Caco-2 (cell line): ENCODE measurements around the gene SPRYD4. TPM values are rescaled to one million over a fixed set of nuclear protein-coding genes. Genes with fewer than 3 reads are reported as not detected.

Source experiments
- BruUV-seq: library from RNA; stranded (reverse); fragments of 400-500 nt; replicated peaks from 2 replicates; lab custom pipeline; 2021; lab: Mats Ljungman, UMichigan
- CTCF ChIA-PET: fragments of 300-600 bp; sonication (Branson Sonifier 250); formaldehyde crosslinking; loops from one replicate; lab custom pipeline; 2022; ENCODE audit warnings: antibody characterized with exemption; lab: Charles Lee
- POLR2A ChIA-PET: fragments of 300-600 bp; sonication (Branson Sonifier 250); formaldehyde crosslinking; loops from one replicate; lab custom pipeline; 2022; ENCODE audit warnings: antibody characterized with exemption; lab: Charles Lee
- DNase-seq, 2 experiments: peaks; one replicate each; pipeline versions ENCODE4 v3.0.0 to v3.0.0-alpha.2; 2020 to 2022
- H3K27me3 ChIP-seq: replicated peaks from 2 replicates; pipeline ENCODE4 v1.6.0; 2011; ENCODE audit warnings: low read length; ENCODE audit not compliant: control insufficient read depth, insufficient read depth
- H3K36me3 ChIP-seq: 2 replicates; pipeline ENCODE4 v1.5.1; 2011; ENCODE audit warnings: low read length; ENCODE audit not compliant: control insufficient read depth, insufficient read depth
- H3K4me1 ChIP-seq: fragments of 250-450 bp; sonication (Bioruptor Pico); 2 replicates; pipeline ENCODE4 v1.5.1; 2020; ENCODE audit warnings: mild to moderate bottlenecking
- H3K4me3 ChIP-seq: 2 replicates; pipeline ENCODE4 v1.5.1; 2011; ENCODE audit warnings: low read depth, mild to moderate bottlenecking, control low read depth, low read length
- H3K9me3 ChIP-seq: fragments of 250-450 bp; sonication (Bioruptor Pico); 2 replicates; pipeline ENCODE4 v1.5.1; 2020; ENCODE audit warnings: mild to moderate bottlenecking, moderate library complexity
- H3K27ac Mint-ChIP-seq: one replicate; pipeline ENCODE4 v1.8.0; 2022; ENCODE audit warnings: mixed read lengths; ENCODE audit not compliant: unreplicated experiment
- H3K27me3 Mint-ChIP-seq: one replicate; pipeline ENCODE4 v1.8.0; 2022; ENCODE audit warnings: mixed read lengths; ENCODE audit not compliant: insufficient read depth, unreplicated experiment
- H3K36me3 Mint-ChIP-seq: one replicate; pipeline ENCODE4 v1.8.0; 2022; ENCODE audit warnings: mild to moderate bottlenecking, mixed read lengths; ENCODE audit not compliant: insufficient read depth, unreplicated experiment
- H3K4me1 Mint-ChIP-seq: one replicate; pipeline ENCODE4 v1.8.0; 2022; ENCODE audit warnings: low read depth, mixed read lengths; ENCODE audit not compliant: unreplicated experiment
- H3K4me3 Mint-ChIP-seq: one replicate; pipeline ENCODE4 v1.8.0; 2022; ENCODE audit warnings: mild to moderate bottlenecking, moderate library complexity, mixed read lengths; ENCODE audit not compliant: unreplicated experiment
- H3K9me3 Mint-ChIP-seq: one replicate; pipeline ENCODE4 v1.8.0; 2022; ENCODE audit warnings: mixed read lengths; ENCODE audit not compliant: unreplicated experiment
- CTCF ChIP-seq, 2 experiments: fragments of 200-600 bp in 1 of 2; IDR thresholded peaks; 1 replicate in 1 of 2; 2 replicates in 1 of 2; pipeline versions ENCODE4 v1.5.1 to v1.8.0; 2011 to 2022; ENCODE audit warnings: antibody characterized with exemption in 1 of 2, control low read depth in 1 of 2, inconsistent platforms in 1 of 2, low read depth in 1 of 2, low read length in 1 of 2, mild to moderate bottlenecking in 1 of 2, moderate library complexity in 1 of 2; ENCODE audit not compliant: insufficient read depth in 1 of 2, severe bottlenecking in 1 of 2, unreplicated experiment in 1 of 2
- intact Hi-C: fragments of 100-400 bp; cut with micrococcal nuclease; formaldehyde crosslinking; loops from one replicate; pipeline ENCODE4 v1.10.0; 2022; ENCODE audit not compliant: unreplicated experiment
- total RNA-seq: library from RNA; stranded (reverse); gene quantifications from 2 replicates; pipeline ENCODE4 v1.2.3, GENCODE V29; 2022

Gene SPRYD4
- total RNA-seq, 1 experiment from 2014 or later: 2.8 TPM

DNA sequence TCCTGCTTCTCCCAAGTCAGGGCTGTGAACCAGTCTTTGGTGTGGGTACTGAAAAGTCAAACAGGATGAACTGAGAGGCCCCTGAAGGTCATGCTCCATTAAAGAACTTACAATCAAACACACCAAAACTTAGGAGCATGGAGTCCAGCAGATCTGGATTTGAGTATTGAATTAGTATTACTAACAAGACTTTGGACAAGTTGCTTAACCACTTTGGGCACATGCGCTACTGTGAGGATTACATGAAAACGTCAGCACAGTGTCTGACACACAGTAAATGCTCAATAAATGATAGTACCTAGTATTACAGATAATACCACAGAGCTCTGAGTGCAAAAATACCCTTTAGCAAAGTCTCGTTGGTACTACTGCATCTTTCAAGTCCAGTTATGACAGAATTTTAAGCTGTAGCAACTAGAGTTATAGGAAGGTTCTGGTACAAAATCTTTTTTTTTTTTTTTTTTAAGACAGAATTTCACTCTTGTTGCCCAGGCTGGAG, 42.4 kb upstream of the SPRYD4 start:
- no peaks in the 10 kb centered on the region for H3K4me1 ChIP-seq
- POLR2A ChIA-PET: no interaction called here

GRCh38 chr12:56431288-56431687, 37.1 kb upstream of the SPRYD4 start:
- CTCF ChIA-PET: no interaction called here
- no peak for TF ChIP-seq CTCF (IDR thresholded peaks at IDR 0.05; ENCODE audit: insufficient read depth in 1 of 2, low read depth in 1 of 2, low read length in 1 of 2, severe bottlenecking in 1 of 2, unreplicated experiment in 1 of 2)

More for the DNA sequence above, 42.4 kb upstream of the SPRYD4 start:
- Histone ChIP-seq H3K36me3 (peaks cover 1% of the 10 kb centered on the region; the same call in 1 of the 2 replicates), H3K4me3 (no peak overlapping the region), H3K27me3 (no peaks in the 10 kb centered on the region), H3K9me3 (no peaks in the 10 kb centered on the region)
- H3K4me1 Mint-ChIP-seq: no peaks in the 10 kb centered on the region
- BruUV-seq: no TSS peak
- H3K9me3 Mint-ChIP-seq: no peaks in the 10 kb centered on the region
- no peak overlapping the region for H3K27ac Mint-ChIP-seq
- H3K36me3 Mint-ChIP-seq: peaks cover 21% of the 10 kb centered on the region
- CTCF ChIA-PET: no interaction called here
- no peaks in the 10 kb centered on the region for H3K27me3 Mint-ChIP-seq
- H3K4me3 Mint-ChIP-seq: no peak overlapping the region
- intact Hi-C loops: no loop called here
- DNase-seq: no peak
- TF ChIP-seq CTCF (IDR thresholded peaks at IDR 0.05; ENCODE audit: insufficient read depth in 1 of 2, low read depth in 1 of 2, low read length in 1 of 2, severe bottlenecking in 1 of 2, unreplicated experiment in 1 of 2): no peak

DNA sequence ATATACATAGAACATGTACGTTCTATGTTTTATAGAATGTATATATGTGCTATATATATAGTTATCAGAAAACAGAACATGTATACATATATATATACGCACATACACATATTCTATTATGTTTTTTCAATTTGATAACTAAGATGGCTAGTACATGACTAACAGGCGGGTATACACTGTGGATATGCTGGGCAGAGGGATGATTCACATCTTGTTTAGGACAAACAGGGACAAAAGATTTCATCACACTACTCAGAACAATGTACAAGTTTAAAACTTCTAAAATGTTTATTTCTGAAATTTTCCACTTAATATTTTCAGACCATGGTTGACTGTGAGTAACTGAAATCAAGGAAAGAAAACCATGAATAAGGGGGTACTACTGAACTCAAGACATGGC, 36.5 kb upstream of the SPRYD4 start:
- BruUV-seq: no TSS peak
- no peak for DNase-seq
- Histone ChIP-seq H3K4me3 (no peak overlapping the region), H3K9me3 (no peaks in the 10 kb centered on the region), H3K27me3 (no peaks in the 10 kb centered on the region), H3K36me3 (no peaks in the 10 kb centered on the region), H3K4me1 (no peaks in the 10 kb centered on the region)
- ChIA-PET CTCF (no interaction called here), POLR2A (no interaction called here)
- H3K4me3 Mint-ChIP-seq: no peak overlapping the region
- no peak overlapping the region for H3K27ac Mint-ChIP-seq
- no peak for TF ChIP-seq CTCF (IDR thresholded peaks at IDR 0.05; ENCODE audit: insufficient read depth in 1 of 2, low read depth in 1 of 2, low read length in 1 of 2, severe bottlenecking in 1 of 2, unreplicated experiment in 1 of 2)
- no peaks in the 10 kb centered on the region for H3K27me3 Mint-ChIP-seq
- peaks cover 28% of the 10 kb centered on the region for H3K36me3 Mint-ChIP-seq
- H3K9me3 Mint-ChIP-seq: no peaks in the 10 kb centered on the region
- intact Hi-C loops: no loop called here
- H3K4me1 Mint-ChIP-seq: no peaks in the 10 kb centered on the region

More at GRCh38 chr12:56431288-56431687, 37.1 kb upstream of the SPRYD4 start:
- H3K27me3 ChIP-seq: no peaks in the 10 kb centered on the region
- H3K4me3 Mint-ChIP-seq: no peak overlapping the region
- H3K36me3 Mint-ChIP-seq: peaks cover 28% of the 10 kb centered on the region
- H3K4me1 ChIP-seq: no peaks in the 10 kb centered on the region
- H3K4me3 ChIP-seq: no peak overlapping the region
- DNase-seq: no peak
- H3K9me3 Mint-ChIP-seq: no peaks in the 10 kb centered on the region
- intact Hi-C loops: no loop called here
- no peaks in the 10 kb centered on the region for H3K4me1 Mint-ChIP-seq
- H3K27ac Mint-ChIP-seq: no peak overlapping the region
- POLR2A ChIA-PET: no interaction called here
- BruUV-seq: no TSS peak
- H3K27me3 Mint-ChIP-seq: no peaks in the 10 kb centered on the region
- H3K36me3 ChIP-seq: no peaks in the 10 kb centered on the region
- H3K9me3 ChIP-seq: no peaks in the 10 kb centered on the region
